Thyroid gland (tissue), 4 donors: ENCODE measurements around the gene SLC11A1.

Experiments used
- POLR2A ChIP-seq, 2 donors: fragments of 450-650 bp; IDR thresholded peaks; one replicate each; pipeline ENCODE4 v1.6.1; 2017; ENCODE audit warnings: antibody characterized with exemption in 2 of 2, mild to moderate bottlenecking in 2 of 2, moderate library complexity in 1 of 2
- TF ChIP-seq, protein P1 (sequence below), 6 experiments: fragments of 200-600 bp in 3 of 6; fragments of 450-650 bp in 3 of 6; sonication (generic) in 3 of 6; IDR thresholded peaks; one replicate each; pipeline ENCODE4 v1.5.1; 2016 to 2019; ENCODE audit warnings: antibody characterized with exemption in 6 of 6, mild to moderate bottlenecking in 2 of 6, inconsistent platforms in 1 of 6, moderate library complexity in 1 of 6

DNA sequence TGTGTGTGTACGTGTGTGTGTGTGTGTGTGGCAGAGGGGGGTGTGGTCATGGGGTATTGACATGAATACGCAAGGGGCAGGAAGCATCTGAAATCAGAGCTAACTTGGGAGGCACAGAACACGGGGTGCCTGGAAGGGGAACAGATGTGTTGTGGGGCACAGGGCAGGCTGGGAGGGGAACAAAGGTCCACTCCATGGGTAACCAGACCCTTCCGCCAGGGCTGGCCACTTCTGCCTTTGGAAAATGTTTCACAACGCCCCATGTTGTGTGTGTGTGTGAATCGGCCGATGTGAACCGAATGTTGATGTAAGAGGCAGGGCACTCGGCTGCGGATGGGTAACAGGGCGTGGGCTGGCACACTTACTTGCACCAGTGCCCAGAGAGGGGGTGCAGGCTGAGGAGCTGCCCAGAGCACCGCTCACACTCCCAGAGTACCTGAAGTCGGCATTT, at the start of gene SLC11A1:
- TF ChIP-seq, protein P1, sequence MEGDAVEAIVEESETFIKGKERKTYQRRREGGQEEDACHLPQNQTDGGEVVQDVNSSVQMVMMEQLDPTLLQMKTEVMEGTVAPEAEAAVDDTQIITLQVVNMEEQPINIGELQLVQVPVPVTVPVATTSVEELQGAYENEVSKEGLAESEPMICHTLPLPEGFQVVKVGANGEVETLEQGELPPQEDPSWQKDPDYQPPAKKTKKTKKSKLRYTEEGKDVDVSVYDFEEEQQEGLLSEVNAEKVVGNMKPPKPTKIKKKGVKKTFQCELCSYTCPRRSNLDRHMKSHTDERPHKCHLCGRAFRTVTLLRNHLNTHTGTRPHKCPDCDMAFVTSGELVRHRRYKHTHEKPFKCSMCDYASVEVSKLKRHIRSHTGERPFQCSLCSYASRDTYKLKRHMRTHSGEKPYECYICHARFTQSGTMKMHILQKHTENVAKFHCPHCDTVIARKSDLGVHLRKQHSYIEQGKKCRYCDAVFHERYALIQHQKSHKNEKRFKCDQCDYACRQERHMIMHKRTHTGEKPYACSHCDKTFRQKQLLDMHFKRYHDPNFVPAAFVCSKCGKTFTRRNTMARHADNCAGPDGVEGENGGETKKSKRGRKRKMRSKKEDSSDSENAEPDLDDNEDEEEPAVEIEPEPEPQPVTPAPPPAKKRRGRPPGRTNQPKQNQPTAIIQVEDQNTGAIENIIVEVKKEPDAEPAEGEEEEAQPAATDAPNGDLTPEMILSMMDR (IDR thresholded peaks at IDR 0.05), result peak in 1 of 6 experiments; percentile 26
- peak in 1 of 2 donors; percentile 26 for TF ChIP-seq POLR2A (IDR thresholded peaks at IDR 0.05)
